Breast epithelium (tissue), 3 donors: ENCODE data around the gene DDHD1.

ENCODE experiments used
- CTCF ChIP-seq, 3 donors: fragments of 450-650 bp; IDR thresholded peaks; one replicate each; pipeline ENCODE4 v1.5.1; 2016 to 2017; ENCODE audit warnings: antibody characterized with exemption in 3 of 3, mild to moderate bottlenecking in 3 of 3, moderate library complexity in 3 of 3
- POLR2A ChIP-seq: fragments of 450-650 bp; IDR thresholded peaks from one replicate; pipeline ENCODE4 v1.6.1; 2016; ENCODE audit warnings: antibody characterized with exemption, mild to moderate bottlenecking, moderate library complexity

GRCh38 chr14:52995998-52996397 lies 157.1 kb downstream of the DDHD1 start:
- TF ChIP-seq CTCF (IDR thresholded peaks at IDR 0.05) (no peak), POLR2A (no peak)
